ENCODE measurements around the gene TRPV4.

DNA sequence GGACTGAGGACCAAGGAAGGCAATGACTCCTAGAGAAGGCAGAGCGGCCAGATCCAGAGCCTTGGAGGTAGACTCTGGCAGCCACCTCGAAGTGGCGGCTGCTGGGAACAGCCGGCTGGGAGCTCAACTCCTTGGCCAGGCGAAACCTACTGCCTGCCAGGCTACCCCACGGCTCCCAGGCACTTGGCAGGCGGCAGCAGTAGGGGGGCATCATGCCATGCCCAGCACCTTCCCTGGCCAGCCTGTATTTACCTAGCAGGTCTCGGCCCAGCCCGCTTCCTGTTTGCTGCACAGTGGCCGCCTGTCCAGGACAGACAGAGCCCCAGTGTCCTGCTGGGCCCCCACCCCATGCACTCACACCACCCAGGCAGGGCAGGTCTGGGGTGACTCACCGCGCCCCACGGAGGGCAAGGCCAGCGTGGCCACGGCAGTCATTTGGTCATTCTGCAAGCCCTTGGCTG lies 10.2 kb downstream of the TRPV4 start:
- no peak for TF ChIP-seq MYC (IDR thresholded peaks at IDR 0.05; ENCODE audit: low read depth, low read length)
- TF ChIP-seq POLR2A (IDR thresholded peaks at IDR 0.05; ENCODE audit: extremely low read depth, insufficient read length), result no peak
- TF ChIP-seq, protein P1, sequence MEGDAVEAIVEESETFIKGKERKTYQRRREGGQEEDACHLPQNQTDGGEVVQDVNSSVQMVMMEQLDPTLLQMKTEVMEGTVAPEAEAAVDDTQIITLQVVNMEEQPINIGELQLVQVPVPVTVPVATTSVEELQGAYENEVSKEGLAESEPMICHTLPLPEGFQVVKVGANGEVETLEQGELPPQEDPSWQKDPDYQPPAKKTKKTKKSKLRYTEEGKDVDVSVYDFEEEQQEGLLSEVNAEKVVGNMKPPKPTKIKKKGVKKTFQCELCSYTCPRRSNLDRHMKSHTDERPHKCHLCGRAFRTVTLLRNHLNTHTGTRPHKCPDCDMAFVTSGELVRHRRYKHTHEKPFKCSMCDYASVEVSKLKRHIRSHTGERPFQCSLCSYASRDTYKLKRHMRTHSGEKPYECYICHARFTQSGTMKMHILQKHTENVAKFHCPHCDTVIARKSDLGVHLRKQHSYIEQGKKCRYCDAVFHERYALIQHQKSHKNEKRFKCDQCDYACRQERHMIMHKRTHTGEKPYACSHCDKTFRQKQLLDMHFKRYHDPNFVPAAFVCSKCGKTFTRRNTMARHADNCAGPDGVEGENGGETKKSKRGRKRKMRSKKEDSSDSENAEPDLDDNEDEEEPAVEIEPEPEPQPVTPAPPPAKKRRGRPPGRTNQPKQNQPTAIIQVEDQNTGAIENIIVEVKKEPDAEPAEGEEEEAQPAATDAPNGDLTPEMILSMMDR (IDR thresholded peaks at IDR 0.05; ENCODE audit: low read depth, low read length), result no peak
- TF ChIP-seq, protein P2, sequence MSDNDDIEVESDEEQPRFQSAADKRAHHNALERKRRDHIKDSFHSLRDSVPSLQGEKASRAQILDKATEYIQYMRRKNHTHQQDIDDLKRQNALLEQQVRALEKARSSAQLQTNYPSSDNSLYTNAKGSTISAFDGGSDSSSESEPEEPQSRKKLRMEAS (IDR thresholded peaks at IDR 0.05; ENCODE audit: low read depth, low read length), result no peak

Data from NB4 (cell line).